GM18508 (cell line): ENCODE data around the gene POTEB3.
"Not testable (repeated sequence)": the region's sequence is repeated elsewhere in the genome, so short reads cannot be mapped to it uniquely, and the experiment has no call there.

Experiments used
- ATAC-seq: cut with Tn5 transposase; IDR thresholded peaks from one replicate; pipeline ENCODE4 v1.9.1; 2021; ENCODE audit warnings: moderate number of reproducible peaks; ENCODE audit not compliant: insufficient read depth, unreplicated experiment

The POTEB3 gene

GRCh38 chr15:21440399-21440798 lies at the start of gene POTEB3:
TSS of gene POTEB3 (minus strand) at chr15:21440499. CDS start at chr15:21440011, 488 bp downstream.
- not testable (repeated sequence) for ATAC-seq

GRCh38 chr15:21453683-21454082 lies 13.4 kb upstream of the POTEB3 start:
- not testable (repeated sequence) for ATAC-seq

- not testable (repeated sequence) for ATAC-seq
Measured at GRCh38 chr15:21451920-21452563, 11.7 kb upstream of the POTEB3 start.

- not testable (repeated sequence) for ATAC-seq
Measured at GRCh38 chr15:21451487-21451886, 11.2 kb upstream of the POTEB3 start.

GRCh38 chr15:21407366-21407765 lies 32.9 kb downstream of the POTEB3 start:
- not testable (repeated sequence) for ATAC-seq

GRCh38 chr15:21401531-21401930 lies 38.8 kb downstream of the POTEB3 start:
- not testable (repeated sequence) for ATAC-seq

- not testable (repeated sequence) for ATAC-seq
Measured at GRCh38 chr15:21399111-21399510, 41.2 kb downstream of the POTEB3 start.

GRCh38 chr15:21398511-21398910 lies 41.8 kb downstream of the POTEB3 start:
- not testable (repeated sequence) for ATAC-seq

- not testable (repeated sequence) for ATAC-seq
Measured at GRCh38 chr15:21397656-21398055, 42.6 kb downstream of the POTEB3 start.

GRCh38 chr15:21397186-21397585 lies 43.1 kb downstream of the POTEB3 start:
- ATAC-seq: not testable (repeated sequence)

GRCh38 chr15:21385961-21386360 lies 54.3 kb downstream of the POTEB3 start:
- ATAC-seq: not testable (repeated sequence)

- ATAC-seq: not testable (repeated sequence)
Measured at GRCh38 chr15:21383866-21384485, 56.3 kb downstream of the POTEB3 start.

GRCh38 chr15:21373682-21374081 lies 66.6 kb downstream of the POTEB3 start:
- ATAC-seq: not testable (repeated sequence)

- ATAC-seq: not testable (repeated sequence)
Measured at GRCh38 chr15:21369177-21369576, 71.1 kb downstream of the POTEB3 start.

GRCh38 chr15:21368625-21369024 lies 71.7 kb downstream of the POTEB3 start:
- ATAC-seq: not testable (repeated sequence)
